Left hindlimb (tissue), 1 donor: ENCODE data around the gene KIF19.
"Not testable (repeated sequence)": the region's sequence is repeated elsewhere in the genome, so short reads cannot be mapped to it uniquely, and the experiment has no call there.

Experiments
- DNase-seq: peaks from one replicate; pipeline ENCODE4 v3.0.0-alpha.2; 2018

The KIF19 gene, protein sequence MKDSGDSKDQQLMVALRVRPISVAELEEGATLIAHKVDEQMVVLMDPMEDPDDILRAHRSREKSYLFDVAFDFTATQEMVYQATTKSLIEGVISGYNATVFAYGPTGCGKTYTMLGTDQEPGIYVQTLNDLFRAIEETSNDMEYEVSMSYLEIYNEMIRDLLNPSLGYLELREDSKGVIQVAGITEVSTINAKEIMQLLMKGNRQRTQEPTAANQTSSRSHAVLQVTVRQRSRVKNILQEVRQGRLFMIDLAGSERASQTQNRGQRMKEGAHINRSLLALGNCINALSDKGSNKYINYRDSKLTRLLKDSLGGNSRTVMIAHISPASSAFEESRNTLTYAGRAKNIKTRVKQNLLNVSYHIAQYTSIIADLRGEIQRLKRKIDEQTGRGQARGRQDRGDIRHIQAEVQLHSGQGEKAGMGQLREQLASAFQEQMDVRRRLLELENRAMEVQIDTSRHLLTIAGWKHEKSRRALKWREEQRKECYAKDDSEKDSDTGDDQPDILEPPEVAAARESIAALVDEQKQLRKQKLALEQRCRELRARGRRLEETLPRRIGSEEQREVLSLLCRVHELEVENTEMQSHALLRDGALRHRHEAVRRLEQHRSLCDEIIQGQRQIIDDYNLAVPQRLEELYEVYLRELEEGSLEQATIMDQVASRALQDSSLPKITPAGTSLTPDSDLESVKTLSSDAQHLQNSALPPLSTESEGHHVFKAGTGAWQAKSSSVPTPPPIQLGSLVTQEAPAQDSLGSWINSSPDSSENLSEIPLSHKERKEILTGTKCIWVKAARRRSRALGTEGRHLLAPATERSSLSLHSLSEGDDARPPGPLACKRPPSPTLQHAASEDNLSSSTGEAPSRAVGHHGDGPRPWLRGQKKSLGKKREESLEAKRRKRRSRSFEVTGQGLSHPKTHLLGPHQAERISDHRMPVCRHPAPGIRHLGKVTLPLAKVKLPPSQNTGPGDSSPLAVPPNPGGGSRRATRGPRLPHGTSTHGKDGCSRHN

GRCh38 chr17:74325743-74326379, at the start of gene KIF19:
Gene KIF19, plus strand, starts transcription at chr17:74326226. Its CDS starts 124 bp downstream, at chr17:74326350.
- DNase-seq: no peak

GRCh38 chr17:74276541-74277009, 49.5 kb upstream of the KIF19 start:
- DNase-seq: no peak

GRCh38 chr17:74277935-74278334, 48.1 kb upstream of the KIF19 start:
- DNase-seq: no peak

DNA sequence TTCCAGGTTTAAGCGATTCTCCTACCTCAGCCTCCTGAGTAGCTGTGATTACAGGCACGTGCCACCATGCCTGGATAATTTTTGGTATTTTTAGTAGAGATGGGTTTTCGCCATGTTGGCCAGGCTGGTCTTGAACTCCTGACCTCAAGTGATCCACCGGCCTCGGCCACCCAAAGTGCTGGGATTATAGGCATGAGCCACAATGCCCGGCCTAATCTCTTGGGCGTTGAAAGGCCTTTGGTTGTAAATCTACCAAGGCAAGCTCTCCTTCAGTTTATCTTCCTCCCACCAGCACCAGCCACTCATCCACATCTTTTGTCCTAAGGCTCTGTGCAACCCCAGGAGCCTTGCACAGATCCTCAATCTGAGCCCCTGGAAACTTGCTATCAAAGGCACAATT, 46.4 kb upstream of the KIF19 start:
- DNase-seq: not testable (repeated sequence)

DNA sequence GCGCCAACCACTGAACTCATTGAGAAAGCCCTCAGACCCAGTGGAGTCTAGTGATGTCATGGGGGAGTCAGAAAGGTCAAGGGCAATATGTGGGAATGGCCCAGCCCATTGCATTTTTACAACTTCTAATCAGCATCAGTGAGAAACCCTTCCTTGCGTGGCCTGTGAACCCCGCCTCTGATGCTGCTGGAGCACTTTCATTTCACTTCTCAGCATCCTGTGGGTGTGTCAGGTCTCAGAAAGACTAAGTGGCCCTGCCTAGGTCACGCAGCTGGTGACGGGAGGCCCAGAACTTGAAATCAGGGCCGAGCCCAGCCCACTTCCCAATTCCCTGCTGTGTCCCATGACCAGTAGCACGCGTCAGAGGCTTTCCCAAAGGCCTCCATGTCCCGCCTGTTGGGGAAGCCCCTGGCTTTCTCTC, 45.9 kb upstream of the KIF19 start:
- no peak for DNase-seq

- DNase-seq: no peak
Observed at GRCh38 chr17:74281799-74282198, 44.2 kb upstream of the KIF19 start.

GRCh38 chr17:74282274-74282586, 43.8 kb upstream of the KIF19 start:
- DNase-seq: not testable (repeated sequence)

GRCh38 chr17:74282587-74283370, 43.2 kb upstream of the KIF19 start:
- DNase-seq: no peak

DNA sequence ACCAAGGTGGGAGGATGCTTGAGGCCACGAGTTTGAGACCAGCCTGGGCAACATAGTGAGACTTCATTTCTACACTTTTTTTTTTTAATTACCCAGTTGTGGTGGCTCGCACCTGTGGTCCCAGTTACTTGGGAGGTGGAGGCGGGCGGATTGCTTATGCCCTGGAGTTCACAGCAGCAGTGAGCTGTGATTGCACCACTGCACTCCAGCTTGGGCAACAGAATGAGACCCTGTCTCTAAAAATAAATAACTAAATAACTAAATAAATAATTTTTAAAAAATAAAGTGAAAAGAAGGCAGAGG, 42.7 kb upstream of the KIF19 start:
- DNase-seq: no peak

GRCh38 chr17:74287031-74287602, 38.9 kb upstream of the KIF19 start:
- no peak for DNase-seq

- no peak for DNase-seq
Observed at GRCh38 chr17:74288785-74289184, 37.2 kb upstream of the KIF19 start.

DNA sequence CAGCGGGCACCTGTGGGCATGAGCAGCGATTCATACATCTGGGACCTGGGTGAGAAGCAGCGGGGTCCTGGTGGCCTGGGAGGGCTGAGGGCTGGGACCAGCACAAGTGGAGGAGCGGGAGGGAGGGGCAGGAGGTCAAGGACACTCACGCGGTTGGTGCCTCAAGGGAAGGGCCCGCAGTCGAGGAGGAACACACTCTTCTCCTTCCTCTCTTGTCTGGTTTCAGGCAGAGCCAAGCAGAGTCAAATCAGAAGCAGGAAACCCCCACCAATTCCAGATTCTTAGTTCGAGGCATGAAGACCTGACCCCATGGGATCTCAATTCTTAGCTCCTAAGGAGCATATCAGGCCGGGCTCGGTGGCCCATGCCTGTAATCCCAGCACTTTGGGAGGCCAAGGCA, 36.3 kb upstream of the KIF19 start:
- no peak for DNase-seq

DNA sequence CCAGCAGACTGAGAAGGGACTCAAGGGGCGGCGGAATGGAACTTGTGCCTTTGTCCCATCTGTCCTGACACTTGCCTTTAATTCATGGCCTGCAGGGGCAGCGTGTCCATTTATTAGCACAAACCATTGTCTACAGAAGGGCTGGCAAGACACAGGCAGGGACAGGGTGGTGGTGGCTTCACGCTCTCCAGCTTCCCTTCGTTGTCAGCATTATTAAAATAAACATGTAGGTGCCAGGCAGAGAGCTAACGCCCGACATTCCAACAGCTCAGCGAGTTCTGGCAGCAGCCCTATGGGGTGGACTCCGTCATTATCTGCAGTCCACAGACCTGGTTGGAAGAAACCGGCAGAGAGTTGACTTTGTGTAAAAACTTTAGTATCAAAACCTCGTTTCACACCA, 35.7 kb upstream of the KIF19 start:
- no peak for DNase-seq

- DNase-seq: no peak
Observed at GRCh38 chr17:74292495-74292894, 33.5 kb upstream of the KIF19 start.

DNA sequence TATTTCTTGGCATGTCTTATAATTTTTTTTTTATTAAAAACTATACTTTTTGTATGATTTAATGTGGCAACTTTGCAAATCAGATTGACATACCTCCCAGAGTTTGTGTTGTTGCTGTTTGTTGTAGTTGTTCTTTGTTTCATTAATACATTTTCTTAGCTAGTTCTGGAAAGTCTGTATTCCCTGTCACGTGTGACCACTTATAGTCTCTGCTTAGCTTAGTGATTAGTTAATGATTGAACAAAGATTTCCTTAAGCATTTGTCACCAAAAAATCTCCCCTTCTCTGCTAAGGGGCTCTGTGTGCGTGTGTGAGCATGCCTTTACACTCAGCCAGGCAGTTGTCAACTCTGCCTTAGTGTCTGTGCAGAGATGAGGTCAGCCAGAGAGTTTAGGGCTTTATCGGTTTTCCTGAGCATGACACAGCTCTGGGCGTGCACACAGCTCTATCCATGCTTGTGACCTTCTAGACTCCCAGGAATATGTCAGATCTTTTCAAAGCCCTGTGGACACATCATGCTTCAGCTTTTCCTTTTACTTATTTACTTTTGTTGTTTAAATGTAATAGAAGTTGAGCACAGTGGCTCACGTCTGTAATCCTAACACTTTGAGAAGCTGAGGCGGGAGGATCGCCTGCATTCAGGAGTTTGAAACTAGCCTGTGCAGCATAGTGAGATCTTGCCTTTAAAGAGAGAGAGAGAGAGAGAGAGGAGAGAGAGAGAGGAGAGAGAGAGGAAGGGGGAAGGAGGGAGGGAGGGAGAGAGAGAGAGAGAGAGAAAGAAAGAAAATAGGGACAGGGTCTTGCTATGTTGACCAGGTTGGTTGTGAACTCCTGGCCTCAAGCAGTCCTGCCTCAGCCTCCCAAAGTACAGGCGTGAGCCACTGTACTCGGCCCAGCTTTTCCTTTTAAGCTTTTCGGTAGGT, 30.1 kb upstream of the KIF19 start:
- DNase-seq: no peak

GRCh38 chr17:74296548-74296936, 29.5 kb upstream of the KIF19 start:
- DNase-seq: peak; percentile 59

DNA sequence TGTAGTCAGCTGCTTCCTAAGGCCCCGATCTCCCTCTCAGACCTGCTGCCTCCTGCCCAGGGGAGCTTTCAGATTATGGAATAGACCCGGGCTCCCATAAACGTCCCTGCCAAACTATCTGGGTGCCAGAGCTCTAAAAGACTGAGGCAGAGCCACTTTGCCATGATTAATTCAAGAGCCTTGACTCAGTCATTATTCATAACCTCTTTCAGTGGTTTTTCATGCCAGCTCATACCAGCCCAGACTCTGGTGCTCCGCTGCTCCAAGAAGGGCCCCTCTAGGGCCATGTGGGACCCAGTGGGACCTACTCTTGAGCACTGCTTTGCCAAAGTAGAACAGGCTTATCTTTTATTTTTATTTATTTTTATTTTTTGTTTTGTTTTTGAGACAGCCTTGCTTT, 28.1 kb upstream of the KIF19 start:
- DNase-seq: no peak

DNA sequence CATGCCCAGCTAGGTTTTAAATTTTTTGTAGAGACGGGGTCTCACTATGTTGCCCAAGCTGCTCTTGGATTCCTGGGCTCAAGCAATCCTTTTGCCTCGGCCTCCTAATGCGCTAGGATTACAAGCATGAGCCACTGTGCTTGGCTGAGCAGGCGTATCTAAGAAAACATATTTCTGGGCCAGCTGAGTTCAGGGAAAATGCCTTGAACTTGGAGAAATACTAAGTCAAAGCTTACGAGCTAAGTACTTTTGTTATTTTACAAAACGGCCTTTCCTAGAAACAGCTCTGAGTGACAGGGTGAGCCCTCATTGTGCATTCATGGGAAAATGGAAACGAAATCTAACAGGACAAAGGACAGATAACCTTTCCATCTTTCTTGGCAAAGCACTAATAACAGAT, 27.2 kb upstream of the KIF19 start:
- DNase-seq: no peak

- no peak for DNase-seq
Observed at GRCh38 chr17:74299226-74300009, 26.6 kb upstream of the KIF19 start.

DNA sequence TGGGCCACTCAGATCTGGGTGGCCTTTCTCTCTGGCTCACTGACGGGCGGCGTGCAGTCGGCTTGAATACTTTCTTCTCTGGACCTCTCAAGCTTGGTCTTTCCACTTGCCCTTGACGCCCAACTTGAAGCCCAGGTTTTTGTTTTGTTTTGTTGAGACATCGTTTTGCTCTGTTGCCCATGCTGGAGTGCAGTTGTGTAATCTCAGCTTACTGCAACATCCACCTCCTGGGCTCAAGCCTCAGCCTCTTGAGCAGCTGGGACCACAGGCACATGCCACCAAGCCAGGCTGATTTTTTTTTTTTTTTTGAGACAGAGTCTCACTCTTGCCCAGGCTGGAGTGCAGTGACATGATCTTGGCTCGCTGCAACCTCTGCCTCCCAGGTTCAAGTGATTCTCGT, 22.7 kb upstream of the KIF19 start:
- no peak for DNase-seq
